ENCODE measurements around the gene IGFBP6.

The IGFBP6 gene

DNA sequence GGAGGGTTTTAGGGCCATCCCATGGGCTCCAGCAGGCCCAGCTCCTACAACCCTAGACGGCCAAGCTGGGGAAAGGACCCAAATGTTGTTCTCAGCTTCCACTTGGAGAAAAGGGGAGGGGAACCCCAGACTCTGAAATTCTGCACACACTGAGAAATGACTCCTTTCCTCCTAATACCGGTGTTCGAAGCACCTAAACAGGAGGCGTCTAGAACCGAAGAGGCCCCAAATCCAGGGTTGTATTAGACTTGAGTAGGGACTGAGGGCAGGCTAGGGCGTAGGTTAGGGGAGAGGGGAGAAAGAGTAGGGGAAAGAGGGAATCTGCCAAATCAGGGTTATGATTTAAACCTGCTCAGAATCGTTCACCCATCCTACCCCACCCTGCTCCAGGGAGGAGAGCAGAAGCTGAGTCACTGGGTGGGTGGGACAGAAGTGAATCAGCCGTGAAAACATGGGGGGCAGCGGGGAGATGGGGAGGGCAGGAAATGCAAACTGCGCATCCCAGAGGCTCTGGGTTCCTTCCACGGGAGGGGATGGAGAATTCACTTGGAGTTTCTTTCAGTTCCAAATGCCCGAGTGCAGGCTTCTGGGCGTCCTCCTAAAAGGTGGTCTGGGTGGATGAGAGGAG lies 1.0 kb downstream of the IGFBP6 start:
- H3K4me3 ChIP-seq, result peak overlapping the region; percentile 78
- H3K36me3 ChIP-seq (ENCODE audit: insufficient read depth, low read length), result no peaks in the 10 kb centered on the region
- TF ChIP-seq FOXP2 (optimal IDR thresholded peaks at IDR 0.05; ENCODE audit: control extremely low read depth, extremely low read length, insufficient read depth) (no peak), EZH2 (IDR thresholded peaks at IDR 0.05) (no peak), POLR2AphosphoS5 (IDR thresholded peaks at IDR 0.05; ENCODE audit: borderline replicate concordance, low read depth, low read length) (no peak)
- DNase-seq (ENCODE audit: low read depth, low spot score), result no peak
- H3K9ac ChIP-seq (ENCODE audit: insufficient read length), result no peak overlapping the region
- H3K9me3 ChIP-seq (ENCODE audit: low read depth, low read length), result no peaks in the 10 kb centered on the region
- peak overlapping the region; percentile 74 for H3K27ac ChIP-seq

DNA sequence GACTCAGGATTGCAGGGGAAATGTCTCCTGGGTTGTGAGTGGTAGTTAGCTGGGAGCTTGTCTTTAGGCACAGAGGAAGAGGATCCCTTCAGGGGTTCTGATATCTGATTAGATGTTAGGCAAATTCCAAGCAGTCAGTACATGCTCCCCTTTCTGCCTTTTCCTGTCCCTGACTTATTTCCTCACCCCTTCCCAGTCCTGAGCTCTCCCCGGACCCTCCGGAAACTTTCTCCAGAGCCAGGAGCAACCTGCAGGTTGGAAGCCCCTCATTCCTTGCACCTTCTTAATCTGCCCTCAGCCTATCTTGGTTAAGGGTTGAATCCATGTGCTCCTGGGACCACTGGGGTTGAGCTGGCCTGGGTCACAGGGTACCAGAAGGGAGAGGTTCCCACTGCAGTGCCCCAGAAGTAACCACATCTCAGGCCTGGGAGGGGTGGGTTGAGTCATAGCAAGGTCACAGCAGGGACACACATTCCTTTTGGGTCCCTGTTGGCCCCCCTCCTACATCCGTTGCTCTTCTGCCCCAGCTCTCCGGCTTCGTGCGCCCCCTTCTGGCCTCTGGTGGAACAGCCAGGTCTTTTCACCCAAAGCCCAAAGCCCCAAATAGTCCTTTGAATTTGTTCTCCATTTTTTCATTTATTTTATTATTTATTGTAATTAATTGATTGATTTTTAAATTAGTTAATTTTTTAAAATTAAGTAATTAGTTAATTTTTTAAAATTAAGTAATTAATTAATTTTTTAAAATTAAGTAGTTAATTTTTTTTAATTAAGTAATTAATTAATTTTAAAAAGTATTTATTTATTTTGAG lies 1.8 kb downstream of the IGFBP6 start:
- peak overlapping the region; percentile 74 for H3K27ac ChIP-seq
- H3K9me3 ChIP-seq (ENCODE audit: low read depth, low read length), result no peaks in the 10 kb centered on the region
- TF ChIP-seq FOXP2 (optimal IDR thresholded peaks at IDR 0.05; ENCODE audit: control extremely low read depth, extremely low read length, insufficient read depth), result no peak
- TF ChIP-seq EZH2 (IDR thresholded peaks at IDR 0.05), result no peak
- TF ChIP-seq POLR2AphosphoS5 (IDR thresholded peaks at IDR 0.05; ENCODE audit: borderline replicate concordance, low read depth, low read length), result no peak
- no peak overlapping the region for H3K9ac ChIP-seq (ENCODE audit: insufficient read length)
- no peak for DNase-seq (ENCODE audit: low read depth, low spot score)
- H3K36me3 ChIP-seq (ENCODE audit: insufficient read depth, low read length), result no peaks in the 10 kb centered on the region
- peak overlapping the region; percentile 78 for H3K4me3 ChIP-seq

DNA sequence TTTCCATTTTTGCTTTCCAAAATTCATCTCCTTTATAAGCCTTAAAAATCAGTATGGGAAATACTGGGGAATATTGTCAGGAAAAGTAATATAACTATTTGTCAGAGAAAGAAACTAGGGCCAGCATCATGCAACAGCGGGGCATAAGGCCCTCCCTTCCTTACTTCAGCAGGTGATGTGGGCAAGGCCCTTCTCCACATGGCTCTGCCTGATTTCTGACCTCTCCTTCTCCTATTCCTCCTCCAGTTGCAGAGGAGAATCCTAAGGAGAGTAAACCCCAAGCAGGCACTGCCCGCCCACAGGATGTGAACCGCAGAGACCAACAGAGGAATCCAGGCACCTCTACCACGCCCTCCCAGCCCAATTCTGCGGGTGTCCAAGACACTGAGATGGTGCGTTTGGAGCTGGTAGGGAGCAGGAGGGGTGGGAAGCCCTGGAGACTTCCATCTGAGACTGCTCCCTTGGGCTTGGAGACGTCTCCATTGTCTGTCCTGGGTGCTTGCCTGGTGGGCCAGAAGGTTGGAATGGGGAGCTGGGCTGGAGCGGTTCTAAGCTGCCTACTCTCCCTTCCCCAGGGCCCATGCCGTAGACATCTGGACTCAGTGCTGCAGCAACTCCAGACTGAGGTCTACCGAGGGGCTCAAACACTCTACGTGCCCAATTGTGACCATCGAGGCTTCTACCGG lies 3.1 kb downstream of the IGFBP6 start:
- DNase-seq (ENCODE audit: low read depth, low spot score), result no peak
- no peak overlapping the region for H3K9ac ChIP-seq (ENCODE audit: insufficient read length)
- H3K4me3 ChIP-seq, result no peak overlapping the region
- H3K36me3 ChIP-seq (ENCODE audit: insufficient read depth, low read length), result no peaks in the 10 kb centered on the region
- no peaks in the 10 kb centered on the region for H3K9me3 ChIP-seq (ENCODE audit: low read depth, low read length)
- TF ChIP-seq FOXP2 (optimal IDR thresholded peaks at IDR 0.05; ENCODE audit: control extremely low read depth, extremely low read length, insufficient read depth) (no peak), POLR2AphosphoS5 (IDR thresholded peaks at IDR 0.05; ENCODE audit: borderline replicate concordance, low read depth, low read length) (no peak), EZH2 (IDR thresholded peaks at IDR 0.05) (no peak)
- H3K27ac ChIP-seq, result no peak overlapping the region

DNA sequence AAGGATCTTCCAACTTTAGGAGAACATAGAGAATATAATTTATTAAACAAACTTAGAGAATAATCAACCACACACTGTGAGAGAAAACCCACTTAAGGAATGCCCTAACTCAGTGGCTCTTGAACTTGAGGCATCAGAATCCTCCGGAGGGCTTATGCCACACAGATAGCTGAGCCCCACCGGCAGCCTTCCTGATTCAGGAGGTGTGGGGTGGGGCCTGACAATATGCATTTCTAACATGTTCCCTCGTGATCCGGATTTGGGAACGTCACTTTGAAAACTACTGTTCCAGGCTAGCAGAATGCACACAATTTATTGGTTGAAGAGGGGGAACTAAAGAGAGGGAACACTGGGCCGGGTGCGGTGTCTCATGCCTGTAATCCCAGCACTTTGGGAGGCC lies 3.8 kb downstream of the IGFBP6 start:
- Histone ChIP-seq H3K27ac (no peak overlapping the region), H3K9me3 (ENCODE audit: low read depth, low read length) (no peaks in the 10 kb centered on the region), H3K9ac (ENCODE audit: insufficient read length) (no peak overlapping the region), H3K4me3 (no peak overlapping the region), H3K36me3 (ENCODE audit: insufficient read depth, low read length) (no peaks in the 10 kb centered on the region)
- DNase-seq (ENCODE audit: low read depth, low spot score), result no peak
- TF ChIP-seq FOXP2 (optimal IDR thresholded peaks at IDR 0.05; ENCODE audit: control extremely low read depth, extremely low read length, insufficient read depth) (no peak), EZH2 (IDR thresholded peaks at IDR 0.05) (no peak), POLR2AphosphoS5 (IDR thresholded peaks at IDR 0.05; ENCODE audit: borderline replicate concordance, low read depth, low read length) (no peak)

DNA sequence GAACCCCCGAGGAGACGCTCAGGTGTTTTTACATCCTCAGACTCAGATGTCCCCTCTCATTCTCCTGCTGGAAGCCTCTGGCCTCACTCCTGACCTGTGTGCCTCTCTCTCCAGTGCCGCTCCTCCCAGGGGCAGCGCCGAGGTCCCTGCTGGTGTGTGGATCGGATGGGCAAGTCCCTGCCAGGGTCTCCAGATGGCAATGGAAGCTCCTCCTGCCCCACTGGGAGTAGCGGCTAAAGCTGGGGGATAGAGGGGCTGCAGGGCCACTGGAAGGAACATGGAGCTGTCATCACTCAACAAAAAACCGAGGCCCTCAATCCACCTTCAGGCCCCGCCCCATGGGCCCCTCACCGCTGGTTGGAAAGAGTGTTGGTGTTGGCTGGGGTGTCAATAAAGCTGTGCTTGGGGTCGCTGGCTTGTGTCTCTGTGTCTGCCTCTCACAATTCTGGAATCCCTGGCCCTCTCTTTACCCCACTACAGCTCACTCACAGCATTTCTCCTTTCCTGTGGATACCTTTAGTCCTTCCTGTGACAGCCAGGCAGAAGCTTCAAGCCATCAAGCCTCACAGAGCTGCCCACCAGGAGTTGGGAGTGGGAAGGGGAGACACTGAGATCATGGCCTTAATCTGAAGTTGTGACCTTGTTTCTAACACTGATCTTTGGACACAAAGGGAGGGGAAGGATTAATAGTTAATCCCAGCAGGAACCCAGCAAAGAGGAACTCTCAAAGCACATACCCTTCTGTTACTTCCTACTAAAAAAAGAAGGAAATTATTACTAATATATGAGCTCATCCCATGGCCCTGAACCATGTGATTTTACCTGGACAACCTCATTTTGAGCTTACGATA lies 4.7 kb downstream of the IGFBP6 start:
- Histone ChIP-seq H3K9ac (ENCODE audit: insufficient read length) (no peak overlapping the region), H3K36me3 (ENCODE audit: insufficient read depth, low read length) (no peaks in the 10 kb centered on the region), H3K4me3 (no peak overlapping the region), H3K27ac (no peak overlapping the region), H3K9me3 (ENCODE audit: low read depth, low read length) (no peaks in the 10 kb centered on the region)
- TF ChIP-seq EZH2 (IDR thresholded peaks at IDR 0.05), result no peak
- no peak for TF ChIP-seq FOXP2 (optimal IDR thresholded peaks at IDR 0.05; ENCODE audit: control extremely low read depth, extremely low read length, insufficient read depth)
- no peak for TF ChIP-seq POLR2AphosphoS5 (IDR thresholded peaks at IDR 0.05; ENCODE audit: borderline replicate concordance, low read depth, low read length)
- DNase-seq (ENCODE audit: low read depth, low spot score), result no peak

DNA sequence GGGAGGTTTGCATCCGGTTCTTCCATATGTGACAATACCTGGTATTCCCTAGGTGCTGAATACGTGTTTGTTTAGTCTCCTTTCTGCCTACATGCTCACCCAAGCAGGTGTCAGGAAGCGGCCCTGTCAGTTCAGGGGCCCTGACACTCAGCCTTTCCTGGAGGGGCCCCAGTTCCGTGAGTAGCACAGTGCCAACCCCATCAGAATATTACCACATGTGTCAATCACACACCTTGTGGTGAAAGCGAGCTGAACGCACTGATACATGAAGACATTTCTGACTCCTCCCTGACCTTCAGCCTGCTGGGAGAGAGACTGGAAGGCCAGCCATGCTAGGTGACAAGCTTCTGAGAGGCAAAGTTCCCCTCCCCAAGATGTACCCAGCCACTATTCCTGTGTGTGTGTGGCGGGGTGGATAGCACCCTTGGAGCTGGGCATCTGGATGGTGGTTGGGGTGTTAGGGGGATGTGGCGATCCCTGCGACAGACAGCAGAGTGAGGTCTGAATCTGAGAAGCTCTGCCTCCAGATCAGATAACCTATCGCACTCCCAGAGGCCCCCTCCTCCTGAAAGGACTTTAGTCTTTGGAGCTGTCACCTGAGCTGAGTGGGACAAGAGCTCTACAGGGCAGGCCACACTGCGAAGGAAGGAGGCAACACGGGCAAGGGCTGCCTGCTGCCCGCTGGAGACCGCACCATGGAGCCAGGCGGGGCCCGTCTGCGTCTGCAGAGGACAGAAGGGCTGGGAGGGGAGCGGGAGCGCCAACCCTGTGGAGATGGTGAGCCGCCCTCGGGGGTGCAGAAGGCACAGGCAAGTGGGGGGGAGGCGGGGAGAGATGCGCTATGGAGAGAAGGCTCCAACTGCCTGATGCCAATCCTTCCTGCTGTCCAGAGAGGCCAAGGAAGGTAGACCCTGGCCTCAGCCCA lies 5.7 kb downstream of the IGFBP6 start, which contains the start of gene SOAT2:
Gene SOAT2, plus strand, starts transcription at position 604 of the 925 bp plus-strand sequence. Its CDS starts 92 bp downstream, at position 696.
- TF ChIP-seq EZH2 (IDR thresholded peaks at IDR 0.05) (no peak), POLR2AphosphoS5 (IDR thresholded peaks at IDR 0.05; ENCODE audit: borderline replicate concordance, low read depth, low read length) (no peak), FOXP2 (optimal IDR thresholded peaks at IDR 0.05; ENCODE audit: control extremely low read depth, extremely low read length, insufficient read depth) (no peak)
- Histone ChIP-seq H3K9me3 (ENCODE audit: low read depth, low read length) (no peaks in the 10 kb centered on the region), H3K36me3 (ENCODE audit: insufficient read depth, low read length) (no peaks in the 10 kb centered on the region), H3K9ac (ENCODE audit: insufficient read length) (no peak within 1 kb of the TSS), H3K27ac (no peak within 1 kb of the TSS), H3K4me3 (no peak within 1 kb of the TSS)
- DNase-seq (ENCODE audit: low read depth, low spot score), result no peak

DNA sequence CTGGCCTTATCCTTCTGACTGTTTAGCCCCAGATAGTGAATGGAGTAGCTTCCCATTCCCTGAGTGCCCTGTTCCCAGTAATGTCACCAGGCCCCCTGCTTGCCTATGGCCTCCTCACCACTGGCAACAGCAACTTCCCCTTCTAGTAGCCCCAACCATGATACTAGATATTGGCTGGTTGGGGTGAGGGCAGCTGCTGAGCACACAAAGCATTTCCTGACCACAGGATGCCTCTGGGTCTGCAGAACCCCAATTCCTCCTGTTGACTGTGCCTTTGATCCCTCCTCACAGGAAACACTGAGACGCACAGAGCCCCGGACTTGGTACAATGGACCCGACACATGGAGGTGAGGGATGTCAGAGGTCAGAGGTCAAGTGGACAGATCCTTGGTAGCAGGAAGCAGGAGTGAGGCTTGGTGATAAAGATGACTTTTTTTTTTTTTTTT lies 6.4 kb downstream of the IGFBP6 start:
- Histone ChIP-seq H3K36me3 (ENCODE audit: insufficient read depth, low read length) (no peaks in the 10 kb centered on the region), H3K27ac (no peak overlapping the region), H3K9ac (ENCODE audit: insufficient read length) (no peak overlapping the region), H3K9me3 (ENCODE audit: low read depth, low read length) (no peaks in the 10 kb centered on the region), H3K4me3 (no peak overlapping the region)
- no peak for DNase-seq (ENCODE audit: low read depth, low spot score)
- no peak for TF ChIP-seq FOXP2 (optimal IDR thresholded peaks at IDR 0.05; ENCODE audit: control extremely low read depth, extremely low read length, insufficient read depth)
- no peak for TF ChIP-seq EZH2 (IDR thresholded peaks at IDR 0.05)
- no peak for TF ChIP-seq POLR2AphosphoS5 (IDR thresholded peaks at IDR 0.05; ENCODE audit: borderline replicate concordance, low read depth, low read length)

Measured in SK-N-MC (cell line).